ENCODE measurements around the gene SLC25A34. TPM values are rescaled to one million over a fixed set of nuclear protein-coding genes. Genes with fewer than 3 reads are reported as not detected.

SLC25A34 gene
- total RNA-seq, 2 experiments from 2014 or later, result 1.6 to 2.7 TPM

DNA sequence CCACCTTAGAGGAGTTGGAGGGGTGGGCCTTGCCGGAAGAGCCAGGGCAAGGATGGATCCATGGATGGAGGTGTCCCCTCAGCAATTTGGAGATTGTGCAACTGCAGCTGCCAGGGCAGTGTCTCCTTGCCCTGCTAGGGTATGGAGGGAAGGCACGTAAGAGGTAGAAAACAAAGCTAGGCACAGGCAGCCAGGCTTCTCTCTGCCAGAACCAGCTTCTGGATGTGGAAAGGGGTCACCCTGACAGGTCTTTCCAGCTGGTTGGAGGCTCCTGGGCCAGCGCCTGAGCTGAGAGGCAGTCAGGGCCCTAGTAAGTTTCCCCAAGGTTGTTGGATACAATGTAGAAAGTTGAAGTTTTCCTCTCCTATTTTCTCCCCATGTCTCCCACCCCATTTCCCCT is 15.2 kb upstream of the SLC25A34 start:
- Mint-ChIP-seq H3K4me1 (no peaks in the 10 kb centered on the region), H3K36me3 (peaks cover 6% of the 10 kb centered on the region), H3K27ac (no peak overlapping the region), H3K27me3 (no peaks in the 10 kb centered on the region), H3K4me3 (no peak overlapping the region), H3K9me3 (no peaks in the 10 kb centered on the region)
- DNase-seq, result no peak
- POLR2A ChIA-PET, result no interaction called here
- no peak for ATAC-seq (ENCODE audit: low read depth)

DNA sequence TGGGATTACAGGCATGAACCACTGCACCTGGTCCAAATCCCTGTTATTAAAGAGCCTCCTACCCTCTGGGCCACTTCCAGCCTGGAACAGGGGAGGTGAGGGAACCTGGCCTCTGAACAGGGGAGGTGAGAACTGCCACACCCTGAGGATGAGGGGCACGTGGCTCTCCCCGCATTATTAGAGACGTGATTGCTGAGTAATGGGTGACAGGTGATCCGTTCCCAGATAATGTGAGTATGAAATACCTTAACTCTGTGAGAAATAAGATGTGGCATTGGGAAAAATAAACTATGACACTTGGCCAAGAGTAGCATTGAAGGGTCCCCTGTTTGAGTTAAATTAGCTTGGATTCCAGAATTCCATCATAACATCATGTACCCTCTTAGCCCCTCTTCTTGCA is 13.6 kb upstream of the SLC25A34 start:
- Mint-ChIP-seq H3K4me1 (no peaks in the 10 kb centered on the region), H3K27ac (no peak overlapping the region), H3K36me3 (peaks cover 7% of the 10 kb centered on the region), H3K9me3 (no peaks in the 10 kb centered on the region), H3K4me3 (no peak overlapping the region), H3K27me3 (no peaks in the 10 kb centered on the region)
- POLR2A ChIA-PET, result no interaction called here
- ATAC-seq (ENCODE audit: low read depth), result no peak
- DNase-seq, result no peak

DNA sequence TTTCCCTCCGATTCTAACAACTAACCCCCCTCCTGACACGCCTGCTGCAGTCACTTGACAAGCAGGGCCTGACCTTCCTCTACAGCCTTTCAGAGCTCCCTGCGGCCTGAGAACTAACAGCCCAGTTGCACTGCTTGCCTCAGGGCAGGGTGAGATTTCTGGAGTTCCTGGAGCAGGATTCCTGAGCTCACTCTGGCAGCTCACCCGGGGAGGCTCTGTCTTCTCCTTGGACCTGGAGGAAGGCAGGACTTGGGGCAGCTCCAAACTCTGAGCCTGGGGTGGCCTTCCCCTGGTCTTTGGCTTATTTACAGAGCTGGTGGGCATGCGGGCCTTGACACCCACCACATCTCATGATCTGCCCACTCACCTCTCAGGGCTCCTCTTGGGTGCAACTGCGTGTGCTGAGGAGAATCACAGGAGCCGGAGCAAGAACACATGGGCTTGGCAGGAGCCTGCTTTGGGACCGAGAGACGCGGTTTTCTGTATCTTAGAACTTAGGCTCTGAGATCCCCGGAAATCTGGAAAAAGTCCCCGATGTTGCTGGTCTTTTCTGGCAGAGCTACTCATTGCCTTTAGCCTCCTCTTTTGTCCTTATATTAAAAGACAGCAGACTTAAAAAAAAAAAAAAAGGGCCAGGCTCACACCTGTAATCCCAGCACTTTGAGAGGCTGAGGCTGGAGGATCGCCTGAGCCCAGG is 13.1 kb upstream of the SLC25A34 start:
- POLR2A ChIA-PET, result interaction anchor here (0.6 kb wide), 1 partner anchor 594 kb away, joined by 4 read pairs; no protein-coding TSS in a partner anchor
- Mint-ChIP-seq H3K9me3 (no peaks in the 10 kb centered on the region), H3K4me3 (no peak overlapping the region), H3K27ac (no peak overlapping the region), H3K4me1 (no peaks in the 10 kb centered on the region), H3K27me3 (no peaks in the 10 kb centered on the region), H3K36me3 (peaks cover 8% of the 10 kb centered on the region)
- no peak for DNase-seq
- no peak for ATAC-seq (ENCODE audit: low read depth)

DNA sequence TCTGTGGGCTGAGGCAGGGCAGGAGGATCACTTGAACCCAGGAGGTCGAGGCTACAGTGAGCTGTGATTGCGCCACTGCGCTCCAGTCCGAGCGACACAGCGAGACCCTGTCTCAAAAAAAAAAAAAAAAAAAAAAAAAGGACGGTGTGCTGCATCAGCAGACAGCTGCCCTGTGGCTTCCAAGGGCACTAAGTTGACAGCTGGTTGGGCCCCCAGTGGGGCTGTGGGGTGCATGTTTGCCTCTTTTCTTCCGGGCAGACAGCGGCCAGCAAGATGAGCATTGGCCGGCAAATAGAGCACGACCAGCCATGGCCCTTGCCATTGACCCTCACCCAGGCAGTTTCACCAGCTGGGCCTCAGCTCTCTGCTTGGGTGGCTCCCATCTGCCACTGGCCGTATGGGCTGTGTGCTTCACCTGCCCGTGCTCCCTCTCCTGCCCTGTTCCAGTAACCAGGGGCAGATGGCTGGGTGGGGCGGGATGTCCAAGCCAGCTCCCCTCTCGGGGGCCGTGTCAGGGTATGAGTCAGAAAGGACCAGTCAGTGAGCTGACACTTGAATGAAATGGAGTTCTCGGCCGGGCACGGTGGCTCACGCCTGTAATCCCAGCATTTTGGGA is 12.3 kb upstream of the SLC25A34 start:
- Mint-ChIP-seq H3K4me3 (no peak overlapping the region), H3K27me3 (no peaks in the 10 kb centered on the region), H3K36me3 (peaks cover 6% of the 10 kb centered on the region), H3K27ac (no peak overlapping the region), H3K4me1 (no peaks in the 10 kb centered on the region), H3K9me3 (no peaks in the 10 kb centered on the region)
- POLR2A ChIA-PET, result interaction anchor here (0.6 kb wide), 1 partner anchor 595 kb away, joined by 4 read pairs; no protein-coding TSS in a partner anchor
- no peak for DNase-seq
- ATAC-seq (ENCODE audit: low read depth), result no peak

DNA sequence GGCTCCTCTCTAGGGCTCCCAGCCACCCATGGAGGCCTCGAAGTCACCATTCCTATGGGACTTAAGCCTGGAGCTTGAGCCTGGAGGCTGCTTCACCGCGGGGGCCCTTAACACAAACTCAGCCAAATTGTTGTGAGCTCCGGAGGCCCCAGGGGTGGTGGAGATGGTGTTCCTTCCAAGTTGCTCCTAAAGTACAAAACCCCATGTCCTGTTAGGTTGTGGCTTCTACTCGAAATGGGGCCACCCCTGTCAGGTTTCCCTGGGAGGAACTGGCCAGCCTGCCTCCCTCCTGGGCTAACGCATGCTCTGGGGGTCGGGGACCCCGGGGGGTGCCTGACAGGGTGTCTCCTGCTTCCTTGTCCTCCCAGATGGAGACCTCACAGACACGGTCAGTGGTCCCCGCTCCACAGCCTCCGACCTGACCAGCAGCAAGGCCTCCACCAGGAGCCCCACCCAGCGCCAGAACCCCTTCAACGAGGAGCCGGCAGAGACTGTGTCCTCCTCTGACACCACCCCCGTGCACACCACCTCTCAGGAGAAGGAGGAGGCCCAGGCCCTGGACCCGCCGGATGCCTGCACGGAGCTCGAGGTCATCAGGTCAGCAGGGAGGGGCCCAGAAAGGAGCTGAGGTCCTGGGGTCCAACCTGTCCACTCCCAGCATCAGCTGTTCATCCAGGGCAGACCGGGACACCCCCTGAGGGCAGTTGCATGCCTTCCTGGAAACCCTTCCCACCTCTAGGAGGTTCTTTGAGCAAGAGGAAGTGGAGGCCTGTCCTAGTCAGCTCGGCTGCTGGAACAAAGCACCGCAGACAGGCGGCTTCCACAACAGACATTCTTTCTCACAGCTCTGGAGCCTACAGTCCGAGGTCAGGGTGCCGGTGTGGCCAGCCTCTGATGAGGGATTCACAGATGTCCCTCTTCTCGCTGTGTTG is 10.8 kb upstream of the SLC25A34 start:
- no peak for DNase-seq
- Mint-ChIP-seq H3K27me3 (no peaks in the 10 kb centered on the region), H3K4me3 (no peak overlapping the region), H3K9me3 (no peaks in the 10 kb centered on the region), H3K27ac (no peak overlapping the region), H3K36me3 (peaks cover 6% of the 10 kb centered on the region), H3K4me1 (no peaks in the 10 kb centered on the region)
- no peak for ATAC-seq (ENCODE audit: low read depth)
- POLR2A ChIA-PET, result no interaction called here

DNA sequence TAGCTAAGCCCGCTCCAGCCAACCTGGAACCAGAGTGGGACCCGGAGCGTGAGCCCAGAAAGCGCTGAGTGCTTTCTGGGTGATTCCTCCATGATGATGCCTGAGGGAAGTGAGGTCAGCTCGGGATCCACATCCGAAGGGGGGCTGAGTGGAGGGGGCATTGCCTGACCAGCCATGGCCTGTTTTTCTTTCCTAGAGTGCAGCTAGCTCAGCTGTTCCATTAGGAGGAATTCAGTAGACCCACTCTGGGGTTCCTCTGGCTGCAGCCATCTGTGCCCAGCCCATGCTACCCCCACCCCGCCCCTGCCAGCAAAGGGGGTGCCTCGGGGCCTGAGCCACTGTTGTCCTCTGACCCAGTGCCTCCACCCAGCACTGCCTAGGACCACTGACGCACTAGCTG is 9.6 kb upstream of the SLC25A34 start:
- no peaks in the 10 kb centered on the region for H3K4me1 Mint-ChIP-seq
- peaks cover 4% of the 10 kb centered on the region for H3K36me3 Mint-ChIP-seq
- DNase-seq (no peak), ATAC-seq (ENCODE audit: low read depth) (no peak)
- no peaks in the 10 kb centered on the region for H3K27me3 Mint-ChIP-seq
- POLR2A ChIA-PET, result no interaction called here
- H3K4me3 Mint-ChIP-seq, result no peak overlapping the region
- no peaks in the 10 kb centered on the region for H3K9me3 Mint-ChIP-seq
- H3K27ac Mint-ChIP-seq, result no peak overlapping the region

DNA sequence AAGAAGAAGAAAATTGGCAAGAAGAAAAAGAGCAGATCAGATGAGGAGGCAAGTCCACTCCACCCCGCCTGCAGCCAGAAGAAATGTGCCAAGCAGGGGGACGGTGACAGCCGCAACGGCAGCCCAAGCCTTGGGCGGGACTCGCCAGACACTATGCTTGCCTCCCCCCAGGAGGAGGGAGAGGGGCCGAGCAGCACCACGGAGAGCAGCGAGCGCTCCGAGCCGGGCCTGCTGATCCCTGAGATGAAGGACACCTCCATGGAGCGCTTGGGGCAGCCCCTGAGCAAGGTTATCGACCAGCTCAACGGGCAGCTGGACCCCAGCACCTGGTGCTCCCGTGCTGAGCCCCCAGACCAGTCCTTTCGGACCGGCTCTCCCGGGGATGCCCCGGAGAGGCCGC is 9.0 kb upstream of the SLC25A34 start:
- Mint-ChIP-seq H3K27me3 (no peaks in the 10 kb centered on the region), H3K36me3 (peaks cover 4% of the 10 kb centered on the region), H3K4me1 (no peaks in the 10 kb centered on the region), H3K27ac (no peak overlapping the region), H3K4me3 (no peak overlapping the region), H3K9me3 (no peaks in the 10 kb centered on the region)
- POLR2A ChIA-PET, result no interaction called here
- DNase-seq (no peak), ATAC-seq (ENCODE audit: low read depth) (no peak)

DNA sequence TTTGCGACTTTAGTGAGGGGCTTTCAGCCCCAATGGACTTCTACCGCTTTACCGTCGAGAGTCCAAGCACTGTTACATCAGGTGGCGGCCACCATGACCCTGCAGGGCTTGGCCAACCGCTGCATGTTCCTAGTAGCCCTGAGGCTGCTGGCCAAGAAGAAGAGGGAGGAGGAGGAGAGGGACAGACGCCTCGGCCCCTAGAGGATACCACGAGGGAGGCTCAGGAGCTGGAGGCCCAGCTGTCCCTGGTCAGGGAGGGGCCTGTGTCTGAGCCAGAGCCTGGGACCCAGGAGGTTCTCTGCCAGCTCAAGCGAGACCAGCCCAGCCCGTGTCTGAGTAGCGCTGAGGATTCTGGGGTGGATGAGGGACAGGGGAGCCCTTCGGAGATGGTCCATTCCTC is 8.6 kb upstream of the SLC25A34 start:
- no peaks in the 10 kb centered on the region for H3K9me3 Mint-ChIP-seq
- DNase-seq (no peak), ATAC-seq (ENCODE audit: low read depth) (no peak)
- peaks cover 4% of the 10 kb centered on the region for H3K36me3 Mint-ChIP-seq
- no peak overlapping the region for H3K27ac Mint-ChIP-seq
- H3K4me1 Mint-ChIP-seq, result no peaks in the 10 kb centered on the region
- no peak overlapping the region for H3K4me3 Mint-ChIP-seq
- no peaks in the 10 kb centered on the region for H3K27me3 Mint-ChIP-seq
- POLR2A ChIA-PET, result no interaction called here

DNA sequence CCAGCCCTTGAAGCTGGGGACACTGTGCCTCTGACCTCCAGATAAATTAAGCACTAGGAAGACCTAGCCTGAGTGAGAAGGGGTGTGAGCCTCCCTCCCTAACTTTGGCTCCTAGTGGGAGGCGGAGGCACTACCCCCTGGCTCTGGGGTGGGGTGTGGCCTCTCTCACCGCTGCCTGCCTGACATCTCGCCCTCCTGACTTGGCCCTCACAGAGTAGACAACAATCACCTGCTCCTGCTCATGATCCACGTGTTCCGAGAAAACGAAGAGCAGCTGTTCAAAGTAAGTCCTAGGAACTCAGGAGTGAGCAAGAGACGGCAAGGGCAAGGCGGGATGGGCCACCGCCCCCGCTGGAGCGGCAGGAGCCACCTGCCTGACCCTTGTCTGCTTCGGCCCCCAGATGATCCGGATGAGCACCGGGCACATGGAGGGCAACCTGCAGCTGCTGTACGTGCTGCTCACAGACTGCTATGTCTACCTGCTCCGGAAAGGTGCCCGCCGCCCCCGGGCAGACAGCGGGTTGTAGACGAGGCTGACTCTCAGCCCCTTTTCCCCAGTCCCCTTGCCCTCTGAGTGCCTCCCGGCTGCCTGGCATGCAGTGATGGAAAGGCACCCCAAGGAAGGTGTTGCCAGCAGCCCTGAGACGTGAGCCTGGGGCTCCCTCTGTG is 8.1 kb upstream of the SLC25A34 start:
- no peak overlapping the region for H3K4me3 Mint-ChIP-seq
- DNase-seq (no peak), ATAC-seq (ENCODE audit: low read depth) (no peak)
- no peak overlapping the region for H3K27ac Mint-ChIP-seq
- H3K4me1 Mint-ChIP-seq, result no peaks in the 10 kb centered on the region
- no peaks in the 10 kb centered on the region for H3K27me3 Mint-ChIP-seq
- H3K36me3 Mint-ChIP-seq, result peaks cover 4% of the 10 kb centered on the region
- H3K9me3 Mint-ChIP-seq, result no peaks in the 10 kb centered on the region
- POLR2A ChIA-PET, result no interaction called here

DNA sequence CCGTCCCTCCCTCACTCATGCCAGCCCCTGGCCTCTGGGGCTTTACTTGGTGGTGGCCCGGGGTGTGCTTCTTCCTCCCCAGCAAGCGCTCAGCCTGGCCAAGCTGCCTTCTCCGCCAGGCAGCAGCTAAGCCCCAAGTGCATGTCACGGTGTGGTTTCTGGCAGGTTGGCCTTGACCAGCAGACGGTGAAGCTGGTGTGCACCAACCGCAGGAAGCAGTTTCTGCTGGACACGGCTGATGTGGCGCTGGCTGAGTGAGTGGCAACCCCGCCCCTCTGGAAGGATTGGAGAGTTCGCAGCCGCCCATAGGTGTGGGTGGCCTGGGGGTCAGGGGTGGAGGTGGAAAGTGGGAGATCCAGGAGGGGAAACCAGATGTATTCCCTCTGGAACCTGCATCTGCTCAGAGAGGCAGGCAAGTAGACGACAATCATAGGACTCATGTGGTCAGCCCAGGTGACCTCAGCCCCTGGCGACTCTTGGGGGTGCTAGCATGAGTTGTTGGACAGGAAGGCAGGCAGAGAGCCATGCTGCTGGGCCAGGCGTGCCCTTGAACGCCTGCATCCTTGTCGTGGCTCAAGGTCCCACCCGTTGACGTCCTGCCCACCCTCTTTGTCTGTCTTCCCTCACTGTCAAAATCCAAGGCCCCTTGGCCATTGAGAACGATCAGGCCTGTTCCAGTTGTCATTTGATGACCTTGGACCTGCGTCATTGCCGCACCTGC is 7.0 kb upstream of the SLC25A34 start:
- POLR2A ChIA-PET, result no interaction called here
- peaks cover 4% of the 10 kb centered on the region for H3K36me3 Mint-ChIP-seq
- no peaks in the 10 kb centered on the region for H3K27me3 Mint-ChIP-seq
- H3K4me3 Mint-ChIP-seq, result no peak overlapping the region
- no peak for DNase-seq
- no peak overlapping the region for H3K27ac Mint-ChIP-seq
- ATAC-seq (ENCODE audit: low read depth), result no peak
- H3K4me1 Mint-ChIP-seq, result no peaks in the 10 kb centered on the region
- H3K9me3 Mint-ChIP-seq, result no peaks in the 10 kb centered on the region

DNA sequence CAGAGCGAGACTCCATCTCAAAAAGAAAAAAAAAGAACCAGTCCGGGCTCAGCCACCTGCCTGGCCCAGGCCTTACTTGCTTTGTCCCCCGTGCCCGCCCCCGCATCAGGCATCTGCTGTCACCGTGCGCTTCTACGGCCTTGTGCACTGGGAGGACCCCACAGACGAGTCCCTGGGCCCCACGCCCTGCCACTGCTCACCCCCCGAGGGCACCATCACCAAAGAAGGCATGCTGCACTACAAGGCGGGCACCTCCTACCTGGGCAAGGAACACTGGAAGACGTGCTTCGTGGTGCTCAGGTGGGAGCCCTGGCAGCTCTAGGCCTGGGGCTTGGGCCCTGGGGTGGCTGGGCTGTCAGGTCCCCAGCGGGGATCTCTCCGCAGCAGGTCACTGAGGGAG is 5.6 kb upstream of the SLC25A34 start:
- Mint-ChIP-seq H3K27me3 (no peaks in the 10 kb centered on the region), H3K4me3 (no peak overlapping the region)
- POLR2A ChIA-PET, result no interaction called here

DNA sequence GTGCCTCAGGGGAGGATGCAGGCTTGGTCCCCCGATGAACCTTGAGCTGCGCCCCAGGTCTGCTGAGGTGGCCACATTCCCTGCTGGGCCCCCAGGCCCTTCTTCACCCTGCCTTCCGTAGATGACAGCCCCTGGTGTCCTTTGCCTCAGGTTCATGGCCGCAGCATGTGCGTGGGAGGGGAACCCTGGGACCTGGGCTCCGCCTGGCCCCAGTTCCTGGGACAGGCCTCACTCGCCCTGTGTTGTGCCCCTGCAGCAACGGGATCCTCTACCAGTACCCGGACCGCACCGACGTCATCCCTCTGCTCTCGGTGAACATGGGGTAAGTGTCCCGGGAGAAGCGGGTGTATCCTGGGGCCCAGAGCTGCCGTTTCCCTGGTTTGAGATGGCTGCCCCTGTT is 5.1 kb upstream of the SLC25A34 start:
- no peak for ATAC-seq (ENCODE audit: low read depth)
- no peak for DNase-seq
- Mint-ChIP-seq H3K36me3 (peaks cover 2% of the 10 kb centered on the region), H3K4me3 (no peak overlapping the region), H3K27ac (no peak overlapping the region), H3K4me1 (no peaks in the 10 kb centered on the region), H3K9me3 (no peaks in the 10 kb centered on the region), H3K27me3 (no peaks in the 10 kb centered on the region)
- POLR2A ChIA-PET, result interaction anchor here (0.6 kb wide), 1 partner anchor 135 kb away, joined by 3 read pairs; no protein-coding TSS in a partner anchor

More for the DNA sequence above, 5.6 kb upstream of the SLC25A34 start:
- no peaks in the 10 kb centered on the region for H3K4me1 Mint-ChIP-seq
- H3K9me3 Mint-ChIP-seq, result no peaks in the 10 kb centered on the region
- no peak for DNase-seq
- ATAC-seq (ENCODE audit: low read depth), result no peak
- no peak overlapping the region for H3K27ac Mint-ChIP-seq
- peaks cover 2% of the 10 kb centered on the region for H3K36me3 Mint-ChIP-seq
